Left renal pelvis (tissue), 4 donors: ENCODE data around the gene HLCS. TPM values are rescaled to one million over a fixed set of nuclear protein-coding genes. Genes with fewer than 3 reads are reported as not detected.

Experiments used
- DNase-seq, 4 donors: peaks; one replicate each; pipeline ENCODE4 v3.0.0-alpha.2; 2013; ENCODE audit warnings: low read depth in 4 of 4, low spot score in 3 of 4
- polyA plus RNA-seq, 4 donors: library from polyadenylated mRNA; unstranded; fragments of 120-200 nt; gene quantifications; one replicate each; pipeline ENCODE4 v1.2.1, GENCODE V29; 2013; ENCODE audit not compliant: insufficient read length in 4 of 4

The HLCS gene
- polyA plus RNA-seq, 4 donors: 8.9 to 18.6 (median 16.2) TPM

GRCh38 chr21:36987845-36988244 lies 21.4 kb upstream of the HLCS start:
- no peak for DNase-seq

GRCh38 chr21:36985751-36986594 lies 19.5 kb upstream of the HLCS start:
- no peak for DNase-seq

GRCh38 chr21:36981977-36982700 lies 15.7 kb upstream of the HLCS start:
- no peak for DNase-seq

GRCh38 chr21:36981049-36981391 lies 14.6 kb upstream of the HLCS start:
- DNase-seq: no peak

- no peak for DNase-seq
These were observed 14.0 kb upstream of the HLCS start for GRCh38 chr21:36980280-36981048.

- DNase-seq: peak in 1 of 4 donors; percentile 63
These were observed 10.6 kb upstream of the HLCS start for GRCh38 chr21:36976882-36977651.

GRCh38 chr21:36976228-36976861 lies 9.9 kb upstream of the HLCS start:
- no peak for DNase-seq

GRCh38 chr21:36974851-36975192 lies 8.4 kb upstream of the HLCS start:
- DNase-seq: no peak

- no peak for DNase-seq
These were observed 7.7 kb upstream of the HLCS start for GRCh38 chr21:36973986-36974850.

DNA sequence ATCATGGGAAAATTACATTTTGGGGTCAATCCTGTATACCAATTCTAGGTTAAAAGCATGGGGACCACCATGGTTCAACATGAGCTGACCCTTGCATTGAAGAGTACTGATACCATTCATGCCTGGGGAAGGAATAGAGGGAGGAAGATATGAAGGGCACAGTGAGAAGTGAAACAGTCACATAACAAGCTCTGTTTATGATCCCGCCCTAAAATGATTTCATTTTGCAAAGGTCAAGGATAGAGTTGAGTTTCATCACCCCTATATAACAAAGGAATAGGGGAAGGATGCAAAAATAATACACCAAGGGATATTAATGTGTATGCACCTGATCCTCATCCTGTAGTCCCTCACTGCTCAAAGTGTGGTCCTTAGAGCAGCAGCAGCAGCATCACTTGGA lies 2.5 kb upstream of the HLCS start:
- DNase-seq: no peak

- no peak for DNase-seq
These were observed 1.9 kb upstream of the HLCS start for GRCh38 chr21:36968414-36968813.

DNA sequence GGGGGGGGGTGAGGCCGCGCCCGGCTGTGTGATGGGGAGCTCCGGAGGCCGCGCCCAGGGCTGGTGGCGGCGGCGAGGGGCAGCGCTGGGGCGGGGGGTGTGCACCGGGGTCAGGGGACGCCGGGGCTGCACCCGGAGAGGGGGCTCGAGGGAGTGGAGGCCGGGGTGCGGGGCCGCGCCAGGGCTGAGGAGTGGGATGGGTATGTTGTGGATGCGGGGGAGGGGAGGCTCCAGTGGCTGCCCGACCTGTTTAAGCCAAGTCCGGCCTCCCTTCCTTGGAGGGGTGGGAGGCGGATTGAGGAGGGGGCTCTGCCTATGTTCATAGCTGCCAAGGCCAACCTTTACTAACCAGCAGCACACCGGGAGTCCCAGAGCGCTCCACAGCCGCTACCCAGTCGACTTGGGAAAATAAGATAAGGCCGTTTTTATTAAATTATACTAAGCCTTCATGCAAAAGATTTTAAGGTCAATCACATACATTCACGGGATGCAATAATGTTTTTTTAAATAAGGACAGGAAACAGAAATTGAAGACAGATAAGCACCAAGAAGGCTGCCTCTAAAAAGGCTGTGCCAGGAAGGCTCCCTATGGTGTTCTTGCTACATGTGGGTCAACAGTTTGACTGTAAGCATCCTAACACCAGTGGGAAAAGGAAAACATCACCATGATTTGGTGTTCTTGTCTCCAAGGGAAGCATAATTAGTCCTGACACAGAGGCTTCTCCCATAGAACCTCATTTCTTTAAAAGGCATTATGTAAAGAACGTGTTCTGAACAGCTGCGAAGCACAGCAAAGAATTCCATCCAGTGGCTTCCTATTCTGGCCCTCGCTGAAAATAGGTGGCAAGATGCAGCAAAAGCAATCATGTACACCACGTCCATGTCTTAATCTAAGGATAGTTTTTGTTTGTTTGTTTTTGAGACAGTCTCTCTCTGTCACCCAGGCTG lies 626 bp upstream of the HLCS start:
- DNase-seq: no peak

GRCh38 chr21:36965720-36966065 lies 776 bp downstream of the HLCS start:
- DNase-seq: no peak

DNA sequence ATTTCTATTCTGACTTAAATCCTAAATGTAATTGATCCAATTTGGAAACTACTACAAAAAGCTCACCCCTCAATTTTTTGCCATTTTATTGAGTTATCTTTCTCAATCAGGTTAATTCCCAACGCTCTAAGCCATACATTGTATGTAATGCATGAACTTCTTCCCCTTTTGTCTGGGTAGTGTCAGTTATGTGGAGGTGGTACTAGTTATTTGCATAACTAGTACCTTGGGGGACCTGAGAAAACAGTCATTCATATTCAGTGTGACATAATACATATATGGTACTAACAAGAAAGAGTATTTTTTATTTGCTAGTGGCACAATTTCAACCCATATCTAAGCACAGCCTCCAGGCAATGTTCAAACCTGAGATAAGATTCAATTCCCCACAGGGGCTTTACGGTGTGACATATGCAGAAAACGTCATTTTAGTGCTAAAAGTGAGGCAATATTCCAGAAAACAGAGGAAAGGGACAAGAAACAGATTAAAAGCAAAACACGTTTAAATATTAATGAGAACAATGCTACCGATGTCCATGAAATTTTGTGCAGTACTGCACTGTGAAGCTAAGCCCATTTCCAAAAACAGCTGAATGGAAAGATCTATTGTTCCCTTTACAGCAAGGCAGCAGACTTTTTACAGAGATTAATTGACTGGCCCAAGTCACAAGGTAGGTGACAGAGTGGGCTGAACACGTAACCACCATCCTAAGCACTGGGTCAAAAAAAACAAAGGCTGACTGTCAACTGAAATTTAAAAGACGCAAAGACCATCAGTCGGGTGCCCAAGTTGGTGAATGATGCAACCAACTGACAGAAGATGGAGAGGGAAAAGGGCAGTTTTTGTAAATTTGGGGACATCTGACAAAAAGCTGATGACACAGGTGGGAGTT lies 1.4 kb downstream of the HLCS start:
- DNase-seq: no peak

GRCh38 chr21:36964398-36964797 lies 2.1 kb downstream of the HLCS start:
- no peak for DNase-seq

- no peak for DNase-seq
These were observed 4.2 kb downstream of the HLCS start for GRCh38 chr21:36962098-36962780.
